Measurements from ENCODE around the gene SH2D3A.

DNA sequence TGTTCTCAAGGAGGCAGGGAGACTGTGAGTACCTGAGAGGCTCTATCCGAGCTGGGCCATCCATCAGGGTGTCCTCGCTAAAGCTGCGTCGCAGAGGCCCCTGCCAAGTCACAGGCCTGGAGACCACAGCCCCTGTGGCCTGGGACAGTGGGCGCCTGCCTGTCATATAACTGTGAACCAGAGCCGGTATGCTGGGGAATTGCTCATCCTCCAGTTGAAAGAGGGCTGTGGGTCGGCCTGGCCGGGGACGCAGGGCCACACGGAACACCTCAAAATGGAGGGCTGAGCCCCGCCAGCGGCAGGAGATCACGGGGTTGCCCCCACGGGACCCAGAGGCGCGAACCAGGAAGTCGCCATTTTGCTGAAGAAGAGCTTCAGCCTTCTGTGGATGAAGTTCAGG lies 6.6 kb downstream of the SH2D3A start:
- TF ChIP-seq, protein P1, sequence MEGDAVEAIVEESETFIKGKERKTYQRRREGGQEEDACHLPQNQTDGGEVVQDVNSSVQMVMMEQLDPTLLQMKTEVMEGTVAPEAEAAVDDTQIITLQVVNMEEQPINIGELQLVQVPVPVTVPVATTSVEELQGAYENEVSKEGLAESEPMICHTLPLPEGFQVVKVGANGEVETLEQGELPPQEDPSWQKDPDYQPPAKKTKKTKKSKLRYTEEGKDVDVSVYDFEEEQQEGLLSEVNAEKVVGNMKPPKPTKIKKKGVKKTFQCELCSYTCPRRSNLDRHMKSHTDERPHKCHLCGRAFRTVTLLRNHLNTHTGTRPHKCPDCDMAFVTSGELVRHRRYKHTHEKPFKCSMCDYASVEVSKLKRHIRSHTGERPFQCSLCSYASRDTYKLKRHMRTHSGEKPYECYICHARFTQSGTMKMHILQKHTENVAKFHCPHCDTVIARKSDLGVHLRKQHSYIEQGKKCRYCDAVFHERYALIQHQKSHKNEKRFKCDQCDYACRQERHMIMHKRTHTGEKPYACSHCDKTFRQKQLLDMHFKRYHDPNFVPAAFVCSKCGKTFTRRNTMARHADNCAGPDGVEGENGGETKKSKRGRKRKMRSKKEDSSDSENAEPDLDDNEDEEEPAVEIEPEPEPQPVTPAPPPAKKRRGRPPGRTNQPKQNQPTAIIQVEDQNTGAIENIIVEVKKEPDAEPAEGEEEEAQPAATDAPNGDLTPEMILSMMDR (IDR thresholded peaks at IDR 0.05): no peak
- no peak for TF ChIP-seq EP300 (IDR thresholded peaks at IDR 0.05)
- no peak for TF ChIP-seq POLR2A (IDR thresholded peaks at IDR 0.05)
- no peak for TF ChIP-seq POLR2AphosphoS5 (IDR thresholded peaks at IDR 0.05)
